HG03460 (cell line): Measurements from ENCODE around the gene TAF11L12.
"Not testable (repeated sequence)": the region's sequence is repeated elsewhere in the genome, so short reads cannot be mapped to it uniquely, and the experiment has no call there.

Source experiments
- ATAC-seq: cut with Tn5 transposase; IDR thresholded peaks from one replicate; pipeline ENCODE4 v1.9.1; 2021; ENCODE audit not compliant: unreplicated experiment

TAF11L12 gene

DNA sequence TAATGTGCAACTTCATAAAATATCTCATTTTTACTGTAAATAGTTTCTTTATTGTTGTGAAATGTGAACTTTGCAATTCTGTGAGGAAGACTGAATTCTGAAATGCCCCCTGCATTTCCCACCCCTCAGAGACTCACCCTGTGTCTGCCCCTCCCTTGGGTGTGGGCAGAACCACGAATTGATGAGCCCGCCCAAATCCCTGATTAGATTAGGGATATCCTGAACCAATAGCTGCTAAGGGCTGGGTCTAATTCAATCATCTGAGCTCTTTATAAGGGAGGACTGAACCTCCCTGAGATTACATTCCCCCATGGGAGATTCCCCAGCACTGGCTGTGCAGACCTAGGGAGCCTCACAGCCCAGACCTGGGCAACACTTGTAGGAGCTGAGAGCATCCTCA lies at the start of gene TAF11L12:
Gene TAF11L12, plus strand, starts transcription at position 301 of the 400 bp plus-strand sequence.
- ATAC-seq, result not testable (repeated sequence)

DNA sequence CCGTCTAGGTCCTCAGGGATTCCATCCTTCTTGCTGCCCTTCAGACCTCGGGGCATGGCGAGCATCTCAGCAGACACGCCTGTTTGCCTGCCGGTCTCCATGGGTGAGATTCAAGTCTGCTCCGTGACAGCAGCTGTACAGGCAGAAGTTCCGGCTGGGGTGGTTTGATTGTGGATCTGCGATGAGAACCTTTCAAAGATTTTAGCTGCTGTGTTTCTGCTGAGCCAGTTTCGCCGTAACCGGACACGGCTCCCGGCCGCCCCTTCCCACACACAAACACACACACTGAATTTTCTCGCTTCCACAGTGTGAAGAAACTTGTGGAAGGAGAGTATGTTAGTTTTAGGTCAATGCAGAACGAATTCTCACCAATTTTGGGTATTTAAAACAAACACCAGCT lies 24.5 kb upstream of the TAF11L12 start, which contains the start of gene TAF11L7:
Gene TAF11L7, minus strand, starts transcription at position 101 of the 400 bp plus-strand sequence.
- not testable (repeated sequence) for ATAC-seq

DNA sequence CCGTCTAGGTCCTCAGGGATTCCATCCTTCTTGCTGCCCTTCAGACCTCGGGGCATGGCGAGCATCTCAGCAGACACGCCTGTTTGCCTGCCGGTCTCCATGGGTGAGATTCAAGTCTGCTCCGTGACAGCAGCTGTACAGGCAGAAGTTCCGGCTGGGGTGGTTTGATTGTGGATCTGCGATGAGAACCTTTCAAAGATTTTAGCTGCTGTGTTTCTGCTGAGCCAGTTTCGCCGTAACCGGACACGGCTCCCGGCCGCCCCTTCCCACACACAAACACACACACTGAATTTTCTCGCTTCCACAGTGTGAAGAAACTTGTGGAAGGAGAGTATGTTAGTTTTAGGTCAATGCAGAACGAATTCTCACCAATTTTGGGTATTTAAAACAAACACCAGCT lies 19.3 kb upstream of the TAF11L12 start, which contains the start of gene TAF11L8:
Gene TAF11L8, minus strand, starts transcription at position 101 of the 400 bp plus-strand sequence.
- ATAC-seq, result not testable (repeated sequence)

DNA sequence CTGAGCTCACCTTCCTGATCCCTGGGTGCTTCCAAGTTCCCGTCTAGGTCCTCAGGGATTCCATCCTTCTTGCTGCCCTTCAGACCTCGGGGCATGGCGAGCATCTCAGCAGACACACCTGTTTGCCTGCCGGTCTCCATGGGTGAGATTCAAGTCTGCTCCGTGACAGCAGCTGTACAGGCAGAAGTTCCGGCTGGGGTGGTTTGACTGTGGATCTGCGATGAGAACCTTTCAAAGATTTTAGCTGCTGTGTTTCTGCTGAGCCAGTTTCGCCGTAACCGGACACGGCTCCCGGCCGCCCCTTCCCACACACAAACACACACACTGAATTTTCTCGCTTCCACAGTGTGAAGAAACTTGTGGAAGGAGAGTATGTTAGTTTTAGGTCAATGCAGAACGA lies 15.9 kb upstream of the TAF11L12 start, which contains the start of gene TAF11L9:
Gene TAF11L9, minus strand, starts transcription at position 140 of the 400 bp plus-strand sequence.
- ATAC-seq, result not testable (repeated sequence)

DNA sequence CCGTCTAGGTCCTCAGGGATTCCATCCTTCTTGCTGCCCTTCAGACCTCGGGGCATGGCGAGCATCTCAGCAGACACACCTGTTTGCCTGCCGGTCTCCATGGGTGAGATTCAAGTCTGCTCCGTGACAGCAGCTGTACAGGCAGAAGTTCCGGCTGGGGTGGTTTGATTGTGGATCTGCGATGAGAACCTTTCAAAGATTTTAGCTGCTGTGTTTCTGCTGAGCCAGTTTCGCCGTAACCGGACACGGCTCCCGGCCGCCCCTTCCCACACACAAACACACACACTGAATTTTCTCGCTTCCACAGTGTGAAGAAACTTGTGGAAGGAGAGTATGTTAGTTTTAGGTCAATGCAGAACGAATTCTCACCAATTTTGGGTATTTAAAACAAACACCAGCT lies 12.5 kb upstream of the TAF11L12 start, which contains the start of gene TAF11L10:
Gene TAF11L10, minus strand, starts transcription at position 101 of the 400 bp plus-strand sequence.
- ATAC-seq, result not testable (repeated sequence)

DNA sequence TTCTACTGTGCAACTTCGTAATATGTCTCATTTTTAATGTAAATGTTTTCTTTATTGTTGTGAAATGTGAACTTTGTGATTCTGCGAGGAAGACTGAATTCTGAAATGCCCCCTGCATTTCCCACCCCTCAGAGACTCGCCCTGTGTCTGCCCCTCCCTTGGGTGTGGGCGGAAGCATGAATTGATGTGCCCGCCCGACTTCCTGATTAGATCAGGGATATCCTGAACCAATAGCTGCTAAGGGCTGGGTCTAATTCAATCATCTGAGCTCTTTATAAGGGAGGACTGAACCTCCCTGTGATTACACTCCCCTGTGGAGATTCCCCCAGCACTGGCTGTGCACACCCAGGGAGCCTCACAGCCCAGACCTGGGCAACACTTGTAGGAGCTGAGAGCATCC lies 6.3 kb upstream of the TAF11L12 start, which contains the start of gene TAF11L11:
Gene TAF11L11, plus strand, starts transcription at position 304 of the 400 bp plus-strand sequence.
- not testable (repeated sequence) for ATAC-seq

DNA sequence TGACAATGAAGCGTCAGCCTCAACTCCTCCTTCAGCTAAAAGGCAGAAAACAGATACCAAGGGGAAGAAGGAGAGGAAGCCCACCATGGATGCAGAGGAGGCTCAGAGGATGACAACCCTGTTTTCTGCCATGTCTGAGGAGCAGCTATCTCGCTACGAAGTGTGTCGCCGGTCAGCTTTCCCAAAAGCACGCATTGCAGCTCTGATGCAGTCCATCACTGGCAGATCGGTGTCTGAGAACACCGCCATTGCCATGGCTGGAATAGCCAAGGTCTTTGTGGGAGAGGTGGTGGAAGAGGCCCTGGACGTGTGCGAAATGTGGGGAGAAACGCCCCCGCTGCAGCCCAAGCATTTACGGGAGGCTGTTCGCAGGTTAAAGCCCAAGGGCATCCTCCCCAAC lies 5.2 kb upstream of the TAF11L12 start:
- ATAC-seq, result no peak

DNA sequence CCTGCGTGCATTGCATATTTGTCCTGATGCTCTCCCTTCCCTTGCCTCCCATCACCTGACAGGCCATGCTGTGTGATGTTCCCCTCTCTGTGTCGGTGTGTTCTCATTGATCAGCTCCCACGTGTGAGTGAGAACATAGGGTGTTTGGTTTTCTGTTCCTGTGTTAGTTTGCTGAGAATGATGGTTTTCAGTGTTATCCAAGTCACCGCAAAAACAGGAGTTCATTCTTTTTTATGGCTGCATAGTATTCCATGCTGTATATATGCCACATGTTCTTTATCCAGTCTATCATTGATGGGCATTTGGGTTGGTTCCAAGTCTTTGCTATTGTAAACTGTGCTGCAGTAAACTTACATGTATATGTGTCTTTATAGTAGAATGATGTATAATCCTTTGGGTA lies 2.7 kb upstream of the TAF11L12 start:
- ATAC-seq, result not testable (repeated sequence)

DNA sequence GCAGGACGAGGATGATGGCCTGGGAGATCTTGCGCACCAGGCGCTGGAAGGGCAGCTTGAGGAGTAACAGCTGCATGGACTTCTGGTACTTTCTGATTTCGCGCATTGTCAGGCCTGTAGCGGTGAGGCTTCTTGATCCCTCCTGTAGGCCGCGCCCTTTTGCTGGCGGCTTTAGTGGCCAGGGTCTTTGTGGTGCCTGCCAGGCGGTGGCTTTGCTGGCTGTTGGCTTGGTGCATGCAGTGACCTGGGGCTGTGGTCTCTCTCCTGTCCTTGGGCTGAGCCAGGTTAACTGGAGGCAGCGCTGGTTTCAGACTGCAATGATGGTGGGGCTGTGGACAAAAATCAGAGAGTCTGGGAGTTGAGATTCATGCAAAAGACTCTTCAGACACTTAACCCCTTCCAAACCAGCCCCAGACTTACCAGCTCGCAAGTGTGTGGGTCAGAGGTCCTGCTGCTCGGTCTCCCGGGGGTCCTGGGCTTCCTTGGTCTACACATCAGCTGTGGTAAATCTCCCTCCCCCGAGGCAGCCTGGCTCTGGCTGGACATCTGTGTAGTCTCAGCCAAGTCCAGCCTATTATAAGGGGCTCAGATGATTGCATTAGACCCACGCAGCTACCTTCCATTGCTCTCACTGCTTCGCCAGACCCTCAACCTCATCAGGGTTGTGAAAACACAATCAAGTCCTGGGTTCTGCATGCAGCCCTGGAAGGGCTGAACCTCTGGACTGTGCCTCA lies 4.8 kb downstream of the TAF11L12 start:
- ATAC-seq, result no peak

DNA sequence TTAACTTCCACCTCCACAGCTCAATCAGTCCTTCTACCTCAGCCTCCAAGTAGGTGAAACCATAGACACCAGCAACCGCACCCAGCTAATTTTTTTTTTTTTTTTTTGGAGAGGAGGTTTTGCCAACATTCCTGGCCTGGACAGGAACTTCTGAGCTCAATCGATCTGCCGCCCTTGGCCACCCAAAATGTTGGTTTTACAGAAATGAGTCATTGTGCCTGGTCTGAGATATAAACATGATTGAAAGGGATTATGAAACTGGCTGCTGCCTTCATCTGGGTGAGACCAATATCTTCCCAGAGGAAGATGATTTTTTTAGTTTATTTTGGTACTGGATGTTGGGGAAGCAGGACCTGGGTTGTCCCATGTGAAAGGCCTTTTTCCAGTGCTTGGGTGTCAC lies 9.2 kb downstream of the TAF11L12 start:
- ATAC-seq, result no peak

DNA sequence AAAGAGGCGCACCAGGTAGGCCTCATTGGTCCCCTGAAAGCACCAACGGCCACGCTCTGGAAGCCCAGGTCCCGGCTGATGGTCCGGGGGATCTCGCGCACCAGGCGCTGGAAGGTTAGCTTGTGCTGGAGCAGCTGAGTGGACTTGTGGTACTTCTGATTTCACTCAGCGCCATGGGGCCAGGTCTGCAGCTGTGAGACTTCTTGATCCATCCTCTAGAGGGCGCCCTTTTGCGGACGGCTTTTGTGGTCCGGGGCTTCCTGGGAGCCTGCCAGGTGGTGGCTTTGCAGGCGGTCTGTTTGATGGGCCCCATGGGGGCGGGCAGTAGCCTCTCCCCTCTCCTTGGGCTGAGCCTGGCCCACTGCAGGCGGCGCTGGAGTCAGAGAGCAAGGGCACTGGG lies 10.4 kb downstream of the TAF11L12 start:
- no peak for ATAC-seq

DNA sequence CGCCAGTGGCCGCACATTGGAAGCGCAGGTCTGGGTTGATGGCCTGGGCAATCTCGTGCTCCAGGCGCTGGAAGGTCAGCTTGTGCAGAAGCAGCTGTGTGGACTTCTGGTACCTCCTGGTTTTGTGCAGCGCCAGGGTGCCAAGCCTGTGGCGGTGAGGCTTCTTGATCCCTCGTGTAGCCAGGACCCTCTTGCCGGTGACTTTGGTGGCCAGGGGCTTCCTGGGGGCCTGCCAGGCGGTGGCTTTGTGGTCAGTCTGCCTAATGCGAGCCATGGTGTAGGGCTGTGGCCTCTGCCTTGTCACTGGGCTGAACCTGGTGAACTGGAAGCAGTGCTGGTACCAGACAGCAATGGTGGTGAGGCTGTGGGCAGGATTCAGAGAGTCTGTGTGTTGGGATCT lies 15.5 kb downstream of the TAF11L12 start:
- no peak for ATAC-seq

DNA sequence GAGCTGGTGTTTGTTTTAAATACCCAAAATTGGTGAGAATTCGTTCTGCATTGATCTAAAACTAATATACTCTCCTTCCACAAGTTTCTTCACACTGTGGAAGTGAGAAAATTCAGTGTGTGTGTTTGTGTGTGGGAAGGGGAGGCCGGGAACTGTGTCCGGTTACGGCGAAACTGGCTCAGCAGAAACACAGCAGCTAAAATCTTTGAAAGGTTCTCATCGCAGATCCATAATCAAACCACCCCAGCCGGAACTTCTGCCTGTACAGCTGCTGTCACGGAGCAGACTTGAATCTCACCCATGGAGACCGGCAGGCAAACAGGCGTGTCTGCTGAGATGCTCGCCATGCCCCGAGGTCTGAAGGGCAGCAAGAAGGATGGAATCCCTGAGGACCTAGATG lies 21.6 kb downstream of the TAF11L12 start, which contains the start of gene TAF11L13:
Gene TAF11L13, plus strand, starts transcription at position 301 of the 400 bp plus-strand sequence.
- ATAC-seq, result not testable (repeated sequence)

DNA sequence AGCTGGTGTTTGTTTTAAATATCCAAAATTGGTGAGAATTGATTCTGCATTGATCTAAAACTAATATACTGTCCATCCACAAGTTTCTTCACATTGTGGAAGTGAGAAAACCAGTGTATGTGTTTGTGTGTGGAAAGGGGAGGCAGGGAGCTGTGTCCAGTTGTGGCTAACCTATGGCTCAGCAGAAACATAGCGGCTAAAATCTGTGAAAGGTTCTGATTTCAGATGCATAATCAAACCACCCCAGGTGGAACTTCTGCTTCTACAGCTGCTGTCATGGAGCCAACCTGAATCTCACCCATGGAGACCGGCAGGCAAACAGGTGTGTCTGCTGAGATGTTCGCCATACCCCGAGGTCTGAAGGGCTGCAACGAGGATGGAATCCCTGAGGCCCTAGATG lies 24.0 kb downstream of the TAF11L12 start, which contains the start of gene TAF11L14:
Gene TAF11L14, plus strand, starts transcription at position 301 of the 400 bp plus-strand sequence.
- no peak for ATAC-seq

DNA sequence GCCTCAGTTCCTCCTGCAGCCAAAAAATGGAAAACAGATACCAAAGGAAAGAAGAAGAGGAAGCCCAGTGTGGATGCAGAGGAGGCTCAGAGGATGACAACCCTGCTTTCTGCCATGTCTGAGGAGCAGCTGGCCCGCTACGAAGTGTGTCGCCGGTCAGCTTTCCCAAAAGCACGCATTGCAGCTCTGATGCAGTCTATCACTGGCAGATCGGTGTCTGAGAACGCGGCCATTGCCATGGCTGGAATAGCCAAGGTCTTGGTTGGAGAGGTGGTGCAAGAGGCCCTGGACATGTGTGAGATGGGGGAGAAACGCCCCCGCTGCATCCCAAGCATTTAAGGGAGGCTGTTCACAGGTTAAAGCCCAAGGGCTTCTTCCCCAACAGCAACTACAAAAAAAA lies 39.0 kb downstream of the TAF11L12 start:
- ATAC-seq, result not testable (repeated sequence)

DNA sequence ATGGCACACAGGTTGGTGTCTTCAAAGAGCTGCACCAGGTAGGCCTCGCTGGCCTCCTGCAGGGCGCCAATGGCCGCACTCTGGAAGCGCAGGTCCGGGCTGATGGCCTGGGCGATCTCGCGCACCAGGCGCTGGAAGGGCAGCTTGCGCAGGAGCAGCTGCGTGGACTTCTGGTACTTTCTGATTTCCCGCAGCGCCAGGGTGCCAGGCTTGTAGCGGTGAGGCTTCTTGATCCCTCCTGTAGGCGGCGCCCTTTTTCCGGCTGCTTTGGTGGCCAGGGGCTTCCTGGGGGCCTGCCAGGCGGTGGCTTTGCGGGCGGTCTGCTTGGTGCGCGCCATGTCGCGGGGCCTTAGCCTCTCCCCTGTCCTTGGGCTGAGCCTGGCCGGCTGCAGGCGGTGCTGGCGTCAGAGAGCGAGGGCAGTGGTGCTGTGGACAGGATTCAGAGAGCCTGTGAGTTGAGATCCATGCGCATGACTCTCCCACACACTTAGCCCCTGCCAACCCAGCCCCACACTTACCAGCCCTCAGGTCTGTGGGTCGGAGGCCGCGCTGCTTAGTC lies 45.1 kb downstream of the TAF11L12 start:
- ATAC-seq, result not testable (repeated sequence)

DNA sequence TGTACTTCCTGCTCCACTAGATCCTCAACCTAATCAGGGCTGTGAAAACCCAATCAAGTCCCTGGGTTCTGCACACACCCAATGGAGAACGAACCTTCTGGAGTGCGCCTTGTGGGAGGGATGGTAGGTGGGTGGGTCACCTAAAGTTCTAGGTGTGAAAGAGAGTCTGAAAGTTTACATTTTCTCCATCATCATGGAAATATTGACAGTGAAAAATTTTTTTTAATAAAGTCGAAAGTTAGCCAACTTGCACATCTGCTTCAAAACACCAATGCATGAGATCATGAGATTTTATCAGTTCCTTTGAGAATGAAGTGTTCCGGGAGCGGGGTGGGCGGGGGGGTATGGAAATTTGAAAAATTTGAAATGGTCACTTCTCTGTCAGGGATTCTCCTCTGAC lies 45.7 kb downstream of the TAF11L12 start:
- ATAC-seq, result no peak
